Smooth muscle cell (in vitro differentiated cells): ENCODE measurements around the gene NRARP. TPM values are rescaled to one million over a fixed set of nuclear protein-coding genes. Genes with fewer than 3 reads are reported as not detected.

ENCODE experiments used
- DNase-seq: peaks from one replicate; lab custom pipeline; 2025; ENCODE audit not compliant: unreplicated experiment; lab: John Stamatoyannopoulos, UW
- H2AFZ ChIP-seq: fragments of 200-600 bp; sonication (generic); 2 replicates; pipeline ENCODE4 v1.6.0; 2016; ENCODE audit warnings: antibody characterized with exemption, low read depth, mild to moderate bottlenecking
- H3F3A ChIP-seq: fragments of 200-600 bp; sonication (generic); 2 replicates; pipeline ENCODE4 v1.6.0; 2017; ENCODE audit warnings: antibody characterized with exemption, low read depth
- H3K27ac ChIP-seq: fragments of 200-600 bp; sonication (generic); 2 replicates; pipeline ENCODE4 v1.5.1; 2016; ENCODE audit warnings: low read depth, mild to moderate bottlenecking
- H3K27me3 ChIP-seq: fragments of 200-600 bp; sonication (generic); 2 replicates; pipeline ENCODE4 v1.6.1; 2016; ENCODE audit warnings: low read depth, mild to moderate bottlenecking
- H3K36me3 ChIP-seq: fragments of 200-600 bp; sonication (generic); 2 replicates; pipeline ENCODE4 v1.5.1; 2016; ENCODE audit warnings: low read depth
- H3K4me1 ChIP-seq: fragments of 200-600 bp; sonication (generic); 2 replicates; pipeline ENCODE4 v1.5.1; 2016; ENCODE audit warnings: low read depth
- H3K4me2 ChIP-seq: fragments of 200-600 bp; sonication (generic); 2 replicates; pipeline ENCODE4 v1.6.0; 2016; ENCODE audit warnings: mild to moderate bottlenecking
- H3K4me3 ChIP-seq: fragments of 200-600 bp; sonication (generic); 2 replicates; pipeline ENCODE4 v1.5.1; 2016; ENCODE audit warnings: mild to moderate bottlenecking
- H3K79me2 ChIP-seq: fragments of 200-600 bp; sonication (generic); 2 replicates; pipeline ENCODE4 v1.6.0; 2016; ENCODE audit warnings: low read depth, mild to moderate bottlenecking
- H3K9ac ChIP-seq: fragments of 200-600 bp; sonication (generic); 2 replicates; pipeline ENCODE4 v1.6.0; 2016; ENCODE audit warnings: low read depth
- H3K9me3 ChIP-seq: fragments of 200-600 bp; sonication (generic); replicated peaks from 2 replicates; pipeline ENCODE4 v1.5.1; 2016; ENCODE audit warnings: low read depth
- H4K20me1 ChIP-seq: fragments of 200-600 bp; sonication (generic); 2 replicates; pipeline ENCODE4 v1.6.0; 2016; ENCODE audit warnings: low read depth
- WGBS: methylation state at CpG from one replicate; pipeline ENCODE4 v1.1.7; 2016; ENCODE audit warnings: low lambda C conversion rate; 5-methylcytosine and 5-hydroxymethylcytosine counted together
- polyA plus RNA-seq: library from polyadenylated mRNA; unstranded; fragments of >200 nt; fragmentation: Nextera tagmentation; extraction: Ambion mirVana; gene quantifications from 2 replicates; pipeline ENCODE4 v1.2.1, GENCODE V29; 2016
- total RNA-seq: library from RNA; depleted of rRNA; stranded (reverse); fragments of >200 nt; gene quantifications from 2 replicates; pipeline ENCODE4 v1.2.3, GENCODE V29; 2014
- TF ChIP-seq, protein P1 (sequence below): fragments of 200-600 bp; sonication (generic); IDR thresholded peaks from 2 replicates; pipeline ENCODE4 v1.5.1; 2017; ENCODE audit warnings: borderline replicate concordance, mild to moderate bottlenecking, antibody characterized with exemption; ENCODE audit not compliant: insufficient read depth, poor library complexity, severe bottlenecking

NRARP gene
- total and polyA plus RNA-seq, 2 experiments from 2014 or later, result 3.0 to 3.7 TPM

DNA sequence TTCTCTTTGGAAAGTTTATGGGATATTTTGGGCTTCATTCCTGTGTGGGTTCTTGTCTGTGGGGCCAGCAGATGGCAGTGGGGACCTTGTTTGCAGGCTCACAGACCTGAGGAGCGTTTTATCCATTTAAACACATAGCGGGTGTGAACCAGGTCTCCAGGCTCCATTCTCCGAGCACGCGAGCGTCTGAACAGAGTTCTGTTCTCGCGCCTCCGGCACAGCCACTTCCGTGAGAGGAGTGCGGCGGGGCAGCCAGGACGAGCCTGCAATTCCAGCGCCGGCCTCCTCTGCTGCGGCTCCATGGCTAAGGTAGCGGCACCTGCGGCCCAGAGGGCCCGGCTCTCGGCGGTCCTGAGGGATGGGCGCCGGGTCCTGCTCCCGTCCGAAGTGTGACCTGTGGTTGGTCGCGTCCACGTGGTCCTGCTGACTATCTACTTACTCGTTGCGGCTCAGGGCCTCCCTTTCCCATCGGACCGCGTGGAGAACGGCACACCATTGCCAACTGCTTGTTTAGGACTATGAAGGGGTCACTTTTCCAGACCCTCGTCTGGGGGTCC, 7.3 kb downstream of the NRARP start:
- Histone ChIP-seq H3K4me2 (peak overlapping the region; percentile 60), H3K27me3 (peaks cover 49% of the 10 kb centered on the region), H4K20me1 (peaks cover 2% of the 10 kb centered on the region), H3K36me3 (no peaks in the 10 kb centered on the region), H2AFZ (no peak overlapping the region), H3K9me3 (no peaks in the 10 kb centered on the region), H3K4me1 (peaks cover 17% of the 10 kb centered on the region), H3K9ac (no peak overlapping the region), H3K4me3 (peak overlapping the region; percentile 27), H3K27ac (no peak overlapping the region), H3K79me2 (no peaks in the 10 kb centered on the region), H3F3A (no peaks in the 10 kb centered on the region)
- WGBS, result 39% methylated on average over 35 of the region's 35 CpGs
- TF ChIP-seq, protein P1, sequence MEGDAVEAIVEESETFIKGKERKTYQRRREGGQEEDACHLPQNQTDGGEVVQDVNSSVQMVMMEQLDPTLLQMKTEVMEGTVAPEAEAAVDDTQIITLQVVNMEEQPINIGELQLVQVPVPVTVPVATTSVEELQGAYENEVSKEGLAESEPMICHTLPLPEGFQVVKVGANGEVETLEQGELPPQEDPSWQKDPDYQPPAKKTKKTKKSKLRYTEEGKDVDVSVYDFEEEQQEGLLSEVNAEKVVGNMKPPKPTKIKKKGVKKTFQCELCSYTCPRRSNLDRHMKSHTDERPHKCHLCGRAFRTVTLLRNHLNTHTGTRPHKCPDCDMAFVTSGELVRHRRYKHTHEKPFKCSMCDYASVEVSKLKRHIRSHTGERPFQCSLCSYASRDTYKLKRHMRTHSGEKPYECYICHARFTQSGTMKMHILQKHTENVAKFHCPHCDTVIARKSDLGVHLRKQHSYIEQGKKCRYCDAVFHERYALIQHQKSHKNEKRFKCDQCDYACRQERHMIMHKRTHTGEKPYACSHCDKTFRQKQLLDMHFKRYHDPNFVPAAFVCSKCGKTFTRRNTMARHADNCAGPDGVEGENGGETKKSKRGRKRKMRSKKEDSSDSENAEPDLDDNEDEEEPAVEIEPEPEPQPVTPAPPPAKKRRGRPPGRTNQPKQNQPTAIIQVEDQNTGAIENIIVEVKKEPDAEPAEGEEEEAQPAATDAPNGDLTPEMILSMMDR, result peak; percentile 20
- no peak for DNase-seq

DNA sequence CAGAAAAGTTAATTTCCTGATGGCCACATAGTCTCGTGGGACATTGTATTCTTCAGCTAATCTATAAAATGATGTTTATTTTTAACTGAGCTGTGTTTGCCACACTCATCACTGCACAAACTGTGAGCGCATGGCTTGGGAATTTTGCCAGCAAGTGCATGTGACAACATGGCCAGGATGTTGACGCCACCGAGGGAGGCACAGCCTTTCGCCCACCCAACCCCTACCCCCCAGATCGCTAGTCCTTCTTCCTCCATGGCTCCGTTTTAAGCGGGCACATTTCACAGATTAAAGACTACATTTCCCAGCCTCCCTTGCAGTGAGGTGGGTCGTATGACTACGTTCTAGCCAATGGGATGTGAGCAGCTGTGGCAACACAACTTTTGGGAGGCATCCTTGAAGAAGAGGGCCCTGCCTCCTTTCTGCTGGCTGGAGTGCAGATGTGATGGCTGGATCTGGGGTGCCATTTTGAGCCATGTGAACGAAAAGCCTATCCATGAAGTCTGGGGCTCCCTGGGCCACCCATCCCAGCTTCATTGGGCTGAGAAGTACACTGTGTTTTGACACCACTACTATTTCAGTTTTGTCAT, 7.9 kb downstream of the NRARP start:
- no peak for DNase-seq
- Histone ChIP-seq H3K4me1 (peaks cover 11% of the 10 kb centered on the region), H4K20me1 (no peaks in the 10 kb centered on the region), H3K27ac (no peak overlapping the region), H3K9ac (no peak overlapping the region), H3K4me3 (no peak overlapping the region), H3K4me2 (no peak overlapping the region), H3K36me3 (no peaks in the 10 kb centered on the region), H3K79me2 (no peaks in the 10 kb centered on the region), H3F3A (no peaks in the 10 kb centered on the region), H2AFZ (no peak overlapping the region), H3K9me3 (no peaks in the 10 kb centered on the region), H3K27me3 (peaks cover 44% of the 10 kb centered on the region)
- 74% methylated on average over 11 of the region's 11 CpGs for WGBS
- TF ChIP-seq, protein P1, result no peak

DNA sequence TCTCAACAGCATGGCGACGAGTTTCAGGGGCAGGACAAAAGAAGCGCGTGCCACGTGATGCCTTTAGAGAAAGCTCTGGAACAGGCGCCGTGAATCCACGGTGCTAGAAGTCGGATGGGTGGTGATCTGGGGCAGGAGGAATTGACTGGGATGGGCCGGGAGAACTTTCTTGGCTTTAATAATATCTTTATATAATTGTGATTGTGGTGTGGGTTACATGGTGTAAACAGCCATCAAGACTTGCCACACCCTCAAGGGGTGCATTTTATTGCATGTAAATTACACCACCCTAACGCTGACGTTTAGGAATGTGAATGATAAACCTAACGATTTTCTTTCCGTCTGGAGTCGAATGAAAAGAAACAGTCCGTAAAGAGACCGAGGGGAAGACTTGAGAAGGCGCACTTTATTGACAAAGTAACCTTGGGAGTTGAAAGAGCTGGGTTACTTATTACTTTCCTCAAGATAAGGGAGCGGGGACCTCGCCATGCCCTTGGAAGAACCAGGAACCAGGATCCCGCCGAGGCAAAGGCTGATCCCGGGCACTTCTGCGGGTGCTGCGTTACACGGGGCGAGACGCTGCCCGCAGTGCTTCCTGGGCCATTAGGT, 8.5 kb downstream of the NRARP start:
- H3K4me3 ChIP-seq, result no peak overlapping the region
- no peak overlapping the region for H2AFZ ChIP-seq
- H3K79me2 ChIP-seq, result no peaks in the 10 kb centered on the region
- no peaks in the 10 kb centered on the region for H4K20me1 ChIP-seq
- TF ChIP-seq, protein P1, result no peak
- H3K4me2 ChIP-seq, result no peak overlapping the region
- no peaks in the 10 kb centered on the region for H3F3A ChIP-seq
- no peaks in the 10 kb centered on the region for H3K36me3 ChIP-seq
- no peaks in the 10 kb centered on the region for H3K9me3 ChIP-seq
- peaks cover 38% of the 10 kb centered on the region for H3K27me3 ChIP-seq
- no peak overlapping the region for H3K9ac ChIP-seq
- peaks cover 5% of the 10 kb centered on the region for H3K4me1 ChIP-seq
- H3K27ac ChIP-seq, result no peak overlapping the region
- DNase-seq, result no peak
- 89% methylated on average over 29 of the region's 29 CpGs for WGBS
